ENCODE measurements around the gene GAS2. TPM values are rescaled to one million over a fixed set of nuclear protein-coding genes. Genes with fewer than 3 reads are reported as not detected.

Gene GAS2
- total RNA-seq, 2 donors from 2014 or later = 13.2 to 24.6 TPM

GRCh38 chr11:22752908-22753310 is 86.5 kb downstream of the GAS2 start:
- intact Hi-C loops (cut with DNase I) = no loop called here
- TF ChIP-seq CTCF (IDR thresholded peaks at IDR 0.05) (no peak), POLR2A (IDR thresholded peaks at IDR 0.05) (no peak)
- Histone ChIP-seq H3K27ac (no peak overlapping the region), H3K4me1 (no peaks in the 10 kb centered on the region), H3K27me3 (no peaks in the 10 kb centered on the region), H3K4me3 (no peak overlapping the region), H3K36me3 (replicated peaks in 1 of 2; ENCODE audit: insufficient read depth in 1 of 2, low read depth in 2 of 2) (no peaks in the 10 kb centered on the region), H3K9me3 (no peaks in the 10 kb centered on the region)
- DNase-seq (peak in 1 of 4 donors; percentile 42), ATAC-seq (no peak)
- WGBS, 2 donors = 82 to 87% methylated on average over 3 of the region's 3 CpGs

GRCh38 chr11:22753416-22753815 is 87.0 kb downstream of the GAS2 start:
- H3K9me3 ChIP-seq = no peaks in the 10 kb centered on the region
- no peaks in the 10 kb centered on the region for H3K27me3 ChIP-seq
- TF ChIP-seq CTCF (IDR thresholded peaks at IDR 0.05) (no peak), POLR2A (IDR thresholded peaks at IDR 0.05) (no peak)
- no peaks in the 10 kb centered on the region for H3K4me1 ChIP-seq
- H3K4me3 ChIP-seq = no peak overlapping the region
- no peaks in the 10 kb centered on the region for H3K36me3 ChIP-seq (replicated peaks in 1 of 2; ENCODE audit: insufficient read depth in 1 of 2, low read depth in 2 of 2)
- ATAC-seq (no peak), DNase-seq (no peak)
- WGBS, 2 donors = 83 to 87% methylated on average over 1 of the region's 1 CpG
- intact Hi-C loops (cut with DNase I) = no loop called here
- no peak overlapping the region for H3K27ac ChIP-seq

- ATAC-seq (no peak), DNase-seq (no peak)
- TF ChIP-seq CTCF (IDR thresholded peaks at IDR 0.05) = no peak
- TF ChIP-seq POLR2A (IDR thresholded peaks at IDR 0.05) = no peak
- H3K9me3 ChIP-seq = no peaks in the 10 kb centered on the region
- intact Hi-C loops (cut with DNase I) = no loop called here
- WGBS, 2 donors = 28 to 32% methylated on average over 1 of the region's 1 CpG
- no peaks in the 10 kb centered on the region for H3K36me3 ChIP-seq (replicated peaks in 1 of 2; ENCODE audit: insufficient read depth in 1 of 2, low read depth in 2 of 2)
- no peak overlapping the region for H3K27ac ChIP-seq
- H3K4me3 ChIP-seq = no peak overlapping the region
- H3K4me1 ChIP-seq = no peaks in the 10 kb centered on the region
- H3K27me3 ChIP-seq = no peaks in the 10 kb centered on the region
Observed at GRCh38 chr11:22761066-22761465, 94.7 kb downstream of the GAS2 start.

GRCh38 chr11:22763166-22763565 is 96.8 kb downstream of the GAS2 start:
- ATAC-seq = no peak
- intact Hi-C loops (cut with DNase I) = no loop called here

More at GRCh38 chr11:22763166-22763565, 96.8 kb downstream of the GAS2 start:
- H3K9me3 ChIP-seq = no peaks in the 10 kb centered on the region
- 74 to 78% methylated on average over 1 of the region's 1 CpG for WGBS, 2 donors
- H3K4me3 ChIP-seq = no peak overlapping the region
- no peaks in the 10 kb centered on the region for H3K4me1 ChIP-seq
- no peak for TF ChIP-seq POLR2A (IDR thresholded peaks at IDR 0.05)
- no peak for TF ChIP-seq CTCF (IDR thresholded peaks at IDR 0.05)
- DNase-seq = no peak
- no peaks in the 10 kb centered on the region for H3K27me3 ChIP-seq
- no peak overlapping the region for H3K27ac ChIP-seq
- H3K36me3 ChIP-seq (replicated peaks in 1 of 2; ENCODE audit: insufficient read depth in 1 of 2, low read depth in 2 of 2) = no peaks in the 10 kb centered on the region

Data from body of pancreas (tissue), 4 donors.